D341Med (cell line): ENCODE measurements around the gene BCAR1.

ENCODE experiments used
- DNase-seq: peaks from one replicate; pipeline ENCODE4 v3.0.0; 2012; ENCODE audit warnings: low spot score

The BCAR1 gene

DNA sequence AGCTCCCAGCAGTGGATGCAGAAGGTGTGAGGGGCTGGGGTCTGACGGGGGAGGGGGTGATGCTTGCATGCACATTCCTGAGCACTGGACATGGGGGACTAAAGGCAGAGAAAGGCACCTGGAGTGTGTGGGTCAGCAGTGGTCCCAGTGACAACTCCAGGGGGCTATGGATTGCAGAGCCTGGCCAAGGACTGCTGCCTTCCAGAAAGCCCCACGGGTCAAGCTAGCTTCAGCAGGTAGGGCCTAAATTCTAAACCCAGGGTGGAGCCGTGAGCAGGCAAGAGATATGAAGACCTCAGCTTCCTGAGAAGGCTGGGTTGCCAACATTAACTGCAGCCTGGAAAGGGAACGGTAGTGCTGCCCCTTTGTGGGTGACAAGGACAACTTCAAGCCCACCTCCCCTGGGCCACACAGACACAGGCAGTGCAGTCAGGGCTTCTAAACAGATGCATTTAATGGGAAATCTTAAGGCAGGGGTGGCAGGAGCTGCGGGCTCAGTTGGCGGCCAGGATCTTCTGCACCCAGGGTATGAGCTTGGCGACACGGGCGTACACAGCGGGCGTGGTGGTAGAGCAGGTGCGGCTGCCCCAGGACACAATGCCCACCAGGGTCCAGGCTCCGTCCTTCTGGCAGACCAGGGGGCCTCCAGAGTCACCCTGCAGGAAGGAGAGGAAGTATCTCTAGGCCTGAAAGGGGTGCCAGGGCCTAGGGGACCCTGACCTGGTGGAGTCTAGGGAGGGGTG lies 47.6 kb downstream of the BCAR1 start:
- no peak for DNase-seq

GRCh38 chr16:75203096-75203495 lies 48.3 kb downstream of the BCAR1 start:
- DNase-seq, result no peak

- DNase-seq, result no peak
Measured at GRCh38 chr16:75202069-75202590, 49.3 kb downstream of the BCAR1 start.

DNA sequence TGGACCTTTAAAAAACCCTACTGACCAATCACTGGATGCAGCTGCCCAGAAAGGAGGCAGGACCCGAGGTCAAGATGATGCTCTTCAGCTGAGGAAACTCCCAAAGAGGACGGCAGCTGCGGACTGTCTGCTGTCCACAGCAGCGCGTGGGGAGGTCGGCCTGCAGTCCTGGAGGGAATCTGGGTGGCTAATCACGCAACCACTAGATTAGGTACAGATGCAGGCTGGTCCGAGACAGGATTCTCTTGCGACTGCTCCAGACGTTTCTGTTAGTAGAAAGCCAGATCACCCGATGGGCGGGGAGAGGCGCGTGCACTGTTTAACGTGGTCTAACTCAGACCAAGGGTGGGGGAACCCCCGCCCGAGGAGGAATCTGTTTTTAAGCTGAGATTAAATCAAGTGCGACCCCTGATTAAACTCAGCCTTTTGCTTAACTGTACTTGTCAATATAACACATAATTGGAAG lies 53.3 kb downstream of the BCAR1 start:
- no peak for DNase-seq

GRCh38 chr16:75197522-75198134 lies 53.8 kb downstream of the BCAR1 start:
- DNase-seq, result no peak

- no peak for DNase-seq
Measured at GRCh38 chr16:75196836-75197235, 54.6 kb downstream of the BCAR1 start.

GRCh38 chr16:75195811-75196790 lies 55.3 kb downstream of the BCAR1 start:
- no peak for DNase-seq

- no peak for DNase-seq
Measured at GRCh38 chr16:75193730-75194444, 57.5 kb downstream of the BCAR1 start.

DNA sequence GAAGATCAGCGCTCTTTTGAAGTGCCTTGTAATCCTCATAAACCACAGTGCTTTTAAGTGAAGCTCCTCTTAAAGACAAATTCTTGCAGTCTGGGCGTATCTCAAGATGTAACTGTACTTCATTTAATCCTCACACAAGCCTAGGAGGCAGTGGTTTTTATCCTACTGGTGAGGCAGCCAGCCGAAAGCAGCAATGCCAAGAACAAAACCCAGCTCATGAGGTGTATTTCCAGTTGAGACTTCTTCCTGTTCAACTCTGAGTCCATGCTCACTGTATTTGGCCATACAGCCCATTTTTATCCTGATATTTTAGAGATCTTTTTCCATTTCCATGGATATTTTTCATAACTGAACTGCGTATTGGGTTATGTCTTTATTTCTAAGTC lies 58.2 kb downstream of the BCAR1 start:
- no peak for DNase-seq

- no peak for DNase-seq
Measured at GRCh38 chr16:75192606-75193264, 58.7 kb downstream of the BCAR1 start.

DNA sequence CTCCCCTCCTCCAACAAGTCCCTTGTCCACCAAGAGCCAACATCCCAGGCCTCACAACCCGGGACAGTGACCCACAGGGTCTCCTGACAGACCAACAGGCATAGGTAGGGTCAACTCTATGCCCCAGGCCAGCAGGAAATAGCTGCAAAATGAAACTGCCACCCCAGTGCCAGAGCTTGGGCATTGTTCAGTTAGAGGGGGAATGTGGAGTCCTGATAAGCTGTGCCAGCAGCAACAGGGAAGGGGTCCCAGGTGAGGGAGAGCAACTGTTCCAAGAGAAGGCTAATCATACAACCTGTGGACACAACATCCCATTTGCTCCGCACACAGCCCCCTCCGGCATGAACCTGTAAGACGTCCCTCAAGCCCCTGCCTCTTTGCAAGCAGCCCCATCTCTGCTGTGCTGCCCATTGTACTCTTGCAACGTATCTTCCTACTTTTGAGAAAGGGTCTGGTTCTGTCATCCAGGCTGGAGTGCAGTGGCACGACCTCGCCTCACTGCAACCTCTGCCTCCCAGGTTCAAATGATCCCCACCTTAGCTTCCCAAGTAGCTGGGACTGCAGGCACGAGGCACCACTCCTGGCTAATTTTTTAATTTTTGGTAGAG lies 61.7 kb downstream of the BCAR1 start:
- no peak for DNase-seq

DNA sequence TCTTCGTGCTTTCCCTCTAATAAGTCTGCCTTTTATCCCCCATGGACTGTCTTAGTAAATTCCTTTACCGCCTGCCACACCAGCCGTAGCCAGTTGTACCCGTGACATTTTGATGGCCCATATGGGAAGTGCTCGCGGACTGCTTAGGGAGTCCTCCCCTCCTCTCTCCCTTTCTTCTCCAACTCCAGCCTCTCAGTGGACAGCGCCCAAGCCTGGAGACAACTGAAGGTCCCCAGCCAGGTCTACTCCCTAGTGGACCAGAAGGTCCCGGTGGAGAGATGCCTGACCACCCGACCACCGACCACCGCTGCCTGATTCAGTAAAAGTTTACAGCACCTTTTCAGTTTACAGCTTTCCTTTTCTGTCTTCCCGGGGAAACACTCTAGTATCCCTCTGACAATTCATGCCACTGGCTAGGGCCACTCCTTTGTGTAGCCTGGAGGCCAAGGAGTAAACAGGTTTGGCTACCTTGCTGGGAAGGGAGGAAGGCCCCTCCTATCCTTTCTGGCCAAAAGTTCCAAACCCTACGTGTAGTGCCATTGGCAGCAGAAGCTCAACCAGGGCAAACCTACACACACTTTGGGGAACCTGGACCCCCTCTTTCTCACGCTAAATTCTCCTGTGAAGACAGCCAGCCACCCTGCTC lies 62.5 kb downstream of the BCAR1 start:
- DNase-seq, result no peak

GRCh38 chr16:75181630-75182029 lies 69.8 kb downstream of the BCAR1 start:
- no peak for DNase-seq

DNA sequence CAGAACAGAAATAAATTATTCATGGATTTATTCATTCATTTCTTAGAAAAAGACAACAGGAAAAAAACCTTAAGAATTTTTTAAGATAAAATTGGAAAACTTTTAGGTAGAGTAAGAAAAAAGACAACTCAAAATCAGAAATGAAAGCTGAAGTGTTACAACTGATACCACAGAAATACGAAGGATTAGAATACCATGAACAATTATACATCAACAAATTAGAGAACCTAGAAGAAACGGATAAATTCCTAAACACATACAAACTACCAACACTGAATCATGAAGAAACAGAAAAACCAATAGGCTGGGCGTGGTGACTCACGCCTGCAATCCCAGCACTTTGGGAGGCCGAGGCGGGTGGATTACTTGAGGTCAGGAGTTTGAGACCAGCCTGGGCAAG lies 72.2 kb downstream of the BCAR1 start:
- no peak for DNase-seq
